ENCODE data around the gene SDSL.

The SDSL gene

GRCh38 chr12:113403435-113404415 is 18.5 kb upstream of the SDSL start, which contains the start of gene SDS:
SDS (minus strand) TSS chr12:113403887; CDS start chr12:113399708, 4,179 bp downstream.
- H3K27ac ChIP-seq = no peak within 1 kb of the TSS
- no peak for TF ChIP-seq ZFX (IDR thresholded peaks at IDR 0.05)
- no peak for TF ChIP-seq CTCF (conservative IDR thresholded peaks at IDR 0.05)

GRCh38 chr12:113405694-113406093 is 16.5 kb upstream of the SDSL start:
- H3K27ac ChIP-seq = no peak overlapping the region
- TF ChIP-seq ZFX (IDR thresholded peaks at IDR 0.05) (no peak), CTCF (conservative IDR thresholded peaks at IDR 0.05) (no peak)

- no peak overlapping the region for H3K27ac ChIP-seq
- TF ChIP-seq CTCF (conservative IDR thresholded peaks at IDR 0.05) (no peak), ZFX (IDR thresholded peaks at IDR 0.05) (no peak)
These were observed 14.1 kb upstream of the SDSL start for GRCh38 chr12:113407931-113408600.

- TF ChIP-seq CTCF (conservative IDR thresholded peaks at IDR 0.05) = no peak
- no peak for TF ChIP-seq ZFX (IDR thresholded peaks at IDR 0.05)
- no peak overlapping the region for H3K27ac ChIP-seq
These were observed 13.4 kb upstream of the SDSL start for GRCh38 chr12:113408756-113409298.

GRCh38 chr12:113409462-113410124 is 12.6 kb upstream of the SDSL start:
- TF ChIP-seq ZFX (IDR thresholded peaks at IDR 0.05) (no peak), CTCF (conservative IDR thresholded peaks at IDR 0.05) (no peak)

GRCh38 chr12:113413488-113413939 is 8.7 kb upstream of the SDSL start:
- no peak for TF ChIP-seq ZFX (IDR thresholded peaks at IDR 0.05)
- no peak for TF ChIP-seq CTCF (conservative IDR thresholded peaks at IDR 0.05)
- no peak overlapping the region for H3K27ac ChIP-seq

More at GRCh38 chr12:113409462-113410124, 12.6 kb upstream of the SDSL start:
- H3K27ac ChIP-seq = no peak overlapping the region
